Measurements from ENCODE around the gene TMEM108.

TMEM108 gene

GRCh38 chr3:133249490-133249889 lies 211.3 kb downstream of the TMEM108 start:
- in situ Hi-C loops (cut with MboI; ENCODE audit: low pct_unique_long_range_greater_than_20kb, low sequenced_read_pairs, unreplicated experiment) = no loop called here
- TF ChIP-seq, protein P1, sequence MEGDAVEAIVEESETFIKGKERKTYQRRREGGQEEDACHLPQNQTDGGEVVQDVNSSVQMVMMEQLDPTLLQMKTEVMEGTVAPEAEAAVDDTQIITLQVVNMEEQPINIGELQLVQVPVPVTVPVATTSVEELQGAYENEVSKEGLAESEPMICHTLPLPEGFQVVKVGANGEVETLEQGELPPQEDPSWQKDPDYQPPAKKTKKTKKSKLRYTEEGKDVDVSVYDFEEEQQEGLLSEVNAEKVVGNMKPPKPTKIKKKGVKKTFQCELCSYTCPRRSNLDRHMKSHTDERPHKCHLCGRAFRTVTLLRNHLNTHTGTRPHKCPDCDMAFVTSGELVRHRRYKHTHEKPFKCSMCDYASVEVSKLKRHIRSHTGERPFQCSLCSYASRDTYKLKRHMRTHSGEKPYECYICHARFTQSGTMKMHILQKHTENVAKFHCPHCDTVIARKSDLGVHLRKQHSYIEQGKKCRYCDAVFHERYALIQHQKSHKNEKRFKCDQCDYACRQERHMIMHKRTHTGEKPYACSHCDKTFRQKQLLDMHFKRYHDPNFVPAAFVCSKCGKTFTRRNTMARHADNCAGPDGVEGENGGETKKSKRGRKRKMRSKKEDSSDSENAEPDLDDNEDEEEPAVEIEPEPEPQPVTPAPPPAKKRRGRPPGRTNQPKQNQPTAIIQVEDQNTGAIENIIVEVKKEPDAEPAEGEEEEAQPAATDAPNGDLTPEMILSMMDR (IDR thresholded peaks at IDR 0.05; ENCODE audit: extremely low read depth, insufficient read depth, missing control alignments) = no peak
- no peak for DNase-seq (ENCODE audit: low spot score)

DNA sequence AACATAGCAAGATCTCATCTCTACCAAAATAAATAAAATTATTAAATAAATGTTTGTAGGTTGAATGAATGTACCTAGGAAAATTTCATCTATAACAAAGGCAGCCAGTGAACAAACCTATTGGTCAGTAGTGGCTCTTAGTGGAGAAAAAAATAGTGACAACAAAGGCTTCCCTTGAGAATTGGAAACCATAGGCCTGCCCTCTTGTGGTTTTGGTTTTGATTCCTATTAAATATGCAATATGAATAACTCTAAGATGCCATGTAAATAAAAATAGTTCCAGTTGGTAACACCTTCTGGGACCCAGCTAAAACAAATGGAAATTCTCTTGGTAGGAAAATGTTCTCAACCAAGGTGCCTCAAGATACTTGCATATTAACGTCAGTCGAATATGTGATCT lies 216.0 kb downstream of the TMEM108 start:
- TF ChIP-seq, protein P1 (IDR thresholded peaks at IDR 0.05; ENCODE audit: extremely low read depth, insufficient read depth, missing control alignments) = no peak
- no peak for DNase-seq (ENCODE audit: low spot score)
- in situ Hi-C loops (cut with MboI; ENCODE audit: low pct_unique_long_range_greater_than_20kb, low sequenced_read_pairs, unreplicated experiment) = no loop called here

- TF ChIP-seq, protein P1 (IDR thresholded peaks at IDR 0.05; ENCODE audit: extremely low read depth, insufficient read depth, missing control alignments) = no peak
- in situ Hi-C loops (cut with MboI; ENCODE audit: low pct_unique_long_range_greater_than_20kb, low sequenced_read_pairs, unreplicated experiment) = no loop called here
- no peak for DNase-seq (ENCODE audit: low spot score)
Observed at GRCh38 chr3:133254716-133255115, 216.5 kb downstream of the TMEM108 start.

DNA sequence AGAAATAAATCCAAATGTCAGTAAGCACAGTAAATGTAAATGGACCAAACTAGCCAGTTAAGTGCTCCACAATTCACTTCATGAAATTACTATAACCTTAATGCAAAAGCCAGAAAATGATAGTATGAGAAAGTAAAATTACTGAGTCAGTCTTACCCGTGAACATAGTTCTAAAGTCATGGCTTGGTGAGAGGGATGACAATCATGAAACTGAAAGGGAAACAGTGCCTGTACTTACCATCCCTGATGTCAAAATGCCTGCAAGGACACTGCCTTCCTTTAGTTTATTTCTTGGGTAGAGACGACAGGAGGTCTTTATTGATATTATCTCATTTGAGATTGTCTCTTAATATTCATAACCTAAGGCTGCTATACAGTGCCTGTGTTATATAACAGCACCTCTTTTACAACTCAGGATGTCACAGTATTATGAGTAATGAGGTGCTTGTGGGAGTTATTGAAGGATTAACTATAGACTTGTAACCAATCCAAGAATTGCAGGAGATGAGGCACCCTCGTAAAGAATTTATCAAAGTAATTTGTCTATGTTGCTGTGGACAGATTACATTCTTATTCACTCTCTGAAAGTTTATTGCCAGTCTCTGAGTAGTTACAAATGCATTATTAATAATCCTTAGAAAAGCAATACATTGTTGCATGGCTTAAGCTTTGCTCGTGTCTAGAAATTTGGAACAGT lies 218.7 kb downstream of the TMEM108 start:
- in situ Hi-C loops (cut with MboI; ENCODE audit: low pct_unique_long_range_greater_than_20kb, low sequenced_read_pairs, unreplicated experiment) = no loop called here
- peak; percentile 7 for DNase-seq (ENCODE audit: low spot score)
- TF ChIP-seq, protein P1 (IDR thresholded peaks at IDR 0.05; ENCODE audit: extremely low read depth, insufficient read depth, missing control alignments) = no peak

DNA sequence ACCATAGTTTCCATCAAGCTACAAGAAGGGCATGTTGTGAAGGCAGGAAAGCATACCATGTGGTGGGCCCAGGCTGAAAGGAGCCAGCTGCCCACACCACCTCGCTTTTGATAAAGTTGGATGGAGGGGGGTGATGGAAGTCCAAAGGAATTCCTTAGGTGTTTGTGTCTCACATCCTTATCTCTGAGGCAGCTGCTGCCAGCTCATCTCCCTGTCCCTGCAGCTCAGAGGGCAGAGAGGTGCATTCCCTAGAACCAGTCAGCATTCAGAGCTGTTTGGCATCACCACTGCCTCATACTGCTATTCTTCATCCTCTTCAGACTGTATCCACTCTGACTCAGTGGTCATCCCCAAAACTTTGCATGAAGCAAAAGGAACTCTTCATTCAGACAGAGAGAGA lies 220.2 kb downstream of the TMEM108 start:
- no peak for DNase-seq (ENCODE audit: low spot score)
- in situ Hi-C loops (cut with MboI; ENCODE audit: low pct_unique_long_range_greater_than_20kb, low sequenced_read_pairs, unreplicated experiment) = no loop called here
- TF ChIP-seq, protein P1 (IDR thresholded peaks at IDR 0.05; ENCODE audit: extremely low read depth, insufficient read depth, missing control alignments) = no peak

GRCh38 chr3:133259767-133260166 lies 221.6 kb downstream of the TMEM108 start:
- no peak for DNase-seq (ENCODE audit: low spot score)
- in situ Hi-C loops (cut with MboI; ENCODE audit: low pct_unique_long_range_greater_than_20kb, low sequenced_read_pairs, unreplicated experiment) = no loop called here
- TF ChIP-seq, protein P1 (IDR thresholded peaks at IDR 0.05; ENCODE audit: extremely low read depth, insufficient read depth, missing control alignments) = no peak

Data from GM13977 (cell line).